CD14-positive monocyte (primary cell): ENCODE results near the gene RING1. TPM values are rescaled to one million over a fixed set of nuclear protein-coding genes. Genes with fewer than 3 reads are reported as not detected.

Source experiments
- DNase-seq, 3 donors: peaks; one replicate each; pipeline ENCODE4 v3.0.0-alpha.2; 2011 to 2022
- H2AFZ ChIP-seq: 2 replicates; pipeline ENCODE4 v1.6.0; 2012; ENCODE audit warnings: mild to moderate bottlenecking, low read depth, low read length, inconsistent platforms; ENCODE audit not compliant: insufficient read depth, poor library complexity, severe bottlenecking
- H3K27ac ChIP-seq, 2 donors: 1 replicate in 1 of 2; 2 replicates in 1 of 2; pipeline ENCODE4 v1.5.1; 2012 to 2013; ENCODE audit warnings: low read length in 2 of 2, control low read depth in 1 of 2, inconsistent platforms in 1 of 2, low read depth in 1 of 2, mild to moderate bottlenecking in 1 of 2
- H3K27me3 ChIP-seq, 2 donors: one replicate each; pipeline versions ENCODE4 v1.6.0 to v1.6.1; 2011 to 2013; ENCODE audit warnings: low read length in 2 of 2; ENCODE audit not compliant: control insufficient read depth in 2 of 2, insufficient read depth in 2 of 2
- H3K36me3 ChIP-seq, 2 donors: replicated peaks in 1 of 2; 1 replicate in 1 of 2; 2 replicates in 1 of 2; pipeline versions ENCODE4 v1.5.1 to v1.6.1; 2012 to 2013; ENCODE audit warnings: low read length in 2 of 2, control low read depth in 1 of 2, inconsistent platforms in 1 of 2, mild to moderate bottlenecking in 1 of 2; ENCODE audit not compliant: insufficient read depth in 2 of 2, control insufficient read depth in 1 of 2
- H3K4me1 ChIP-seq, 2 donors: 1 replicate in 1 of 2; 2 replicates in 1 of 2; pipeline versions ENCODE4 v1.5.1 to v1.6.1; 2012 to 2013; ENCODE audit warnings: low read length in 2 of 2, control low read depth in 1 of 2, inconsistent platforms in 1 of 2, mild to moderate bottlenecking in 1 of 2, moderate library complexity in 1 of 2; ENCODE audit not compliant: insufficient read depth in 2 of 2, control insufficient read depth in 1 of 2
- H3K4me2 ChIP-seq: replicated peaks from 2 replicates; pipeline ENCODE3; 2012; ENCODE audit warnings: low read length, moderate library complexity, mild to moderate bottlenecking; ENCODE audit not compliant: poor library complexity, severe bottlenecking; ENCODE audit errors: extremely low read depth
- H3K4me3 ChIP-seq, 3 experiments: fragments of 200-600 bp in 1 of 3; sonication (generic) in 1 of 3; replicated peaks in 1 of 3; 1 replicate in 2 of 3; 2 replicates in 1 of 3; pipeline ENCODE4 v1.5.1; 2011 to 2013; ENCODE audit warnings: low read length in 3 of 3, mild to moderate bottlenecking in 3 of 3, control low read depth in 2 of 3, low read depth in 2 of 3, inconsistent platforms in 1 of 3, moderate library complexity in 1 of 3
- H3K79me2 ChIP-seq: 2 replicates; pipeline ENCODE4 v1.6.0; 2012; ENCODE audit warnings: mild to moderate bottlenecking, control low read depth, inconsistent platforms, low read length, moderate library complexity; ENCODE audit not compliant: insufficient read depth
- H3K9ac ChIP-seq: 2 replicates; pipeline ENCODE4 v1.6.0; 2017; ENCODE audit warnings: low read length, mild to moderate bottlenecking; ENCODE audit not compliant: insufficient read depth, poor library complexity, severe bottlenecking
- H3K9me3 ChIP-seq, 2 donors: replicated peaks in 1 of 2; 1 replicate in 1 of 2; 2 replicates in 1 of 2; pipeline versions ENCODE4 v1.5.1 to v1.6.1; 2012 to 2013; ENCODE audit warnings: low read length in 2 of 2, control low read depth in 1 of 2; ENCODE audit not compliant: control insufficient read depth in 1 of 2, insufficient read depth in 1 of 2
- H4K20me1 ChIP-seq: 2 replicates; pipeline ENCODE4 v1.6.0; 2012; ENCODE audit warnings: mild to moderate bottlenecking, low read length, control low read depth, moderate library complexity; ENCODE audit not compliant: insufficient read depth
- H3K27ac Mint-ChIP-seq, 7 donors: one replicate each; pipeline ENCODE4 v1.8.0; 2020; ENCODE audit warnings: mild to moderate bottlenecking in 7 of 7, mixed read lengths in 7 of 7, moderate library complexity in 6 of 7, inconsistent platforms in 2 of 7
- H3K27me3 Mint-ChIP-seq, 3 donors: one replicate each; pipeline ENCODE4 v1.8.0; 2021 to 2022; ENCODE audit warnings: low read depth in 3 of 3, mild to moderate bottlenecking in 3 of 3, mixed read lengths in 3 of 3, moderate library complexity in 3 of 3, inconsistent platforms in 1 of 3
- H3K36me3 Mint-ChIP-seq, 2 donors: one replicate each; pipeline ENCODE4 v1.8.0; 2020; ENCODE audit warnings: mixed read lengths in 2 of 2, inconsistent platforms in 1 of 2, mild to moderate bottlenecking in 1 of 2
- H3K4me1 Mint-ChIP-seq: one replicate; pipeline ENCODE4 v1.8.0; 2020; ENCODE audit warnings: mild to moderate bottlenecking, mixed read lengths
- H3K4me3 Mint-ChIP-seq, 2 donors: one replicate each; pipeline ENCODE4 v1.8.0; 2020; ENCODE audit warnings: mild to moderate bottlenecking in 2 of 2, mixed read lengths in 2 of 2, moderate library complexity in 1 of 2
- H3K9me3 Mint-ChIP-seq, 7 donors: one replicate each; pipeline ENCODE4 v1.8.0; 2020 to 2022; ENCODE audit warnings: mixed read lengths in 7 of 7, mild to moderate bottlenecking in 6 of 7, moderate library complexity in 6 of 7, inconsistent platforms in 2 of 7
- WGBS: methylation state at CpG from one replicate; pipeline ENCODE4 v1.1.5; 2013; ENCODE audit warnings: missing lambda C conversion rate; ENCODE audit not compliant: insufficient coverage; 5-methylcytosine and 5-hydroxymethylcytosine counted together
- intact Hi-C, 2 donors: fragments of 100-400 bp; cut with micrococcal nuclease; formaldehyde crosslinking; loops; one replicate each; pipeline versions ENCODE4 v1.15.0 to v1.15.1; 2023
- polyA plus RNA-seq, 3 donors: library from polyadenylated mRNA; depleted of rRNA in 1 of 3; unstranded in 2 of 3; stranded (reverse) in 1 of 3; fragments of 300-500 nt in 2 of 3; fragments of >200 nt in 1 of 3; fragmentation: Illumina TruSeq in 2 of 3; gene quantifications; 1 replicate in 2 of 3; 2 replicates in 1 of 3; pipeline ENCODE4 v1.2.3, GENCODE V29; 2012 to 2021
- TF ChIP-seq, protein P1 (sequence below): fragments of 200-600 bp; IDR thresholded peaks from one replicate; pipeline ENCODE4 v1.8.0; 2022; ENCODE audit warnings: antibody characterized with exemption, mild to moderate bottlenecking

Gene RING1
- polyA plus RNA-seq, 3 donors, result 4.6 to 27.9 (median 5.7) TPM

- Histone ChIP-seq H3K9me3 (no peaks in the 10 kb centered on the region), H4K20me1 (no peaks in the 10 kb centered on the region), H3K36me3 (no peaks in the 10 kb centered on the region), H2AFZ (no peak overlapping the region), H3K4me2 (no peak overlapping the region), H3K27me3 (no peaks in the 10 kb centered on the region), H3K27ac (no peak overlapping the region), H3K4me3 (no peak overlapping the region), H3K4me1 (no peaks in the 10 kb centered on the region), H3K9ac (no peak overlapping the region), H3K79me2 (no peaks in the 10 kb centered on the region)
- peaks cover 0 to 4% (median 0%) of the 10 kb centered on the region in 7 donors for H3K9me3 Mint-ChIP-seq
- intact Hi-C loops, result no loop called here
- no peaks in the 10 kb centered on the region for H3K36me3 Mint-ChIP-seq
- TF ChIP-seq, protein P1, sequence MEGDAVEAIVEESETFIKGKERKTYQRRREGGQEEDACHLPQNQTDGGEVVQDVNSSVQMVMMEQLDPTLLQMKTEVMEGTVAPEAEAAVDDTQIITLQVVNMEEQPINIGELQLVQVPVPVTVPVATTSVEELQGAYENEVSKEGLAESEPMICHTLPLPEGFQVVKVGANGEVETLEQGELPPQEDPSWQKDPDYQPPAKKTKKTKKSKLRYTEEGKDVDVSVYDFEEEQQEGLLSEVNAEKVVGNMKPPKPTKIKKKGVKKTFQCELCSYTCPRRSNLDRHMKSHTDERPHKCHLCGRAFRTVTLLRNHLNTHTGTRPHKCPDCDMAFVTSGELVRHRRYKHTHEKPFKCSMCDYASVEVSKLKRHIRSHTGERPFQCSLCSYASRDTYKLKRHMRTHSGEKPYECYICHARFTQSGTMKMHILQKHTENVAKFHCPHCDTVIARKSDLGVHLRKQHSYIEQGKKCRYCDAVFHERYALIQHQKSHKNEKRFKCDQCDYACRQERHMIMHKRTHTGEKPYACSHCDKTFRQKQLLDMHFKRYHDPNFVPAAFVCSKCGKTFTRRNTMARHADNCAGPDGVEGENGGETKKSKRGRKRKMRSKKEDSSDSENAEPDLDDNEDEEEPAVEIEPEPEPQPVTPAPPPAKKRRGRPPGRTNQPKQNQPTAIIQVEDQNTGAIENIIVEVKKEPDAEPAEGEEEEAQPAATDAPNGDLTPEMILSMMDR, result no peak
- H3K27me3 Mint-ChIP-seq, result peaks cover 12 to 17% (median 14%) of the 10 kb centered on the region in 3 donors
- no peak for DNase-seq
- no peaks in the 10 kb centered on the region for H3K4me1 Mint-ChIP-seq
- no peak overlapping the region for H3K27ac Mint-ChIP-seq
- WGBS, result 93% methylated on average over 5 of the region's 10 CpGs
- no peak overlapping the region for H3K4me3 Mint-ChIP-seq
Observed at GRCh38 chr6:33175436-33176069, 32.7 kb upstream of the RING1 start.

DNA sequence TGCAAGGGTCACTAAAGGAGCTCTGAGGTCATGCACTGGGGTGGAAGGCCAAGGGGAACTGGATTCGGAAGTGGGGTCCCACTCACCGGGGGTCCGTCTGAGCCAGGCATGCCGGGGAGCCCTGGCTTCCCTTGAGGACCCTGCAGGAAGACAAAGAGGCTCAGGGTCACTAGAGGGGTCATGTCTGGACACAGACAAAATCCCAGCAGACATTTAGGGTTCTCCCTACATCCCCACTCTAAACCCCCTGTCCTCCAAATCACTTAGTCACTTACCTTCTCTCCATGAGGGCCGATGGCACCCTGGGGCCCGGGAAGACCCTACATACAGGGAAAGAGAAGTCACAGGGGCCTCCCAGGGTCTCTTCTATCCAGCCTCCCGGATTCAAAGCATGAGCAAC, 31.4 kb upstream of the RING1 start:
- WGBS, result 94% methylated on average over 2 of the region's 7 CpGs
- no peak for DNase-seq
- Histone ChIP-seq H3K27ac (no peak overlapping the region), H3K4me1 (no peaks in the 10 kb centered on the region), H3K9me3 (no peaks in the 10 kb centered on the region), H2AFZ (no peak overlapping the region), H3K27me3 (no peaks in the 10 kb centered on the region), H3K36me3 (no peaks in the 10 kb centered on the region), H4K20me1 (no peaks in the 10 kb centered on the region), H3K79me2 (no peaks in the 10 kb centered on the region), H3K4me3 (no peak overlapping the region), H3K4me2 (no peak overlapping the region), H3K9ac (no peak overlapping the region)
- H3K36me3 Mint-ChIP-seq, result no peaks in the 10 kb centered on the region
- H3K27ac Mint-ChIP-seq, result no peak overlapping the region
- intact Hi-C loops, result no loop called here
- H3K27me3 Mint-ChIP-seq, result peaks cover 11 to 19% (median 15%) of the 10 kb centered on the region in 3 donors
- H3K4me1 Mint-ChIP-seq, result no peaks in the 10 kb centered on the region
- H3K4me3 Mint-ChIP-seq, result no peak overlapping the region
- H3K9me3 Mint-ChIP-seq, result peaks cover 0 to 8% (median 0%) of the 10 kb centered on the region in 7 donors
- TF ChIP-seq, protein P1, result no peak
